Measurements from ENCODE around the gene BMP2K.
A peak's percentile ranks its signal among the peaks of the same experiment; 100 is the strongest.

Gene BMP2K

DNA sequence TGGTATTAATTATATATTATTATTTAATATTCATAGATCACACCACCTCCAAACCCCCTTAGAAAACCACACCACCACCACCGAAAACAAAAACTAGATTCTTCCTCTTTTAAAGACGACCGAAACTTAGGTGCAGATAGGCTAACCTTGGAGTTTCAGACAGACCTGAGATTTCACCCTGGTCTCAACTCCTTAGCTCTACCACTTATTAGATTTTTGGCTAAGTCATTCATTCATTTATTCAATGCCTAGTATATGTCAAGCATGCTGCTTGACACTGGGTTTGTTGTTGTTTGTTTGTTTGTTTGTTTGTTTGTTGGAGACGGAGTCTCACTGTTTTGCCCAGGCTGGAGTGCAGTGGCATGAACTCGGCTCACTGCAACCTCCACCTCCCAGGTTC is 9.5 kb upstream of the BMP2K start:
- TF ChIP-seq ZNF8 (CRISPR knock-in tag; IDR thresholded peaks at IDR 0.05) (no peak), TOX (CRISPR knock-in tag; IDR thresholded peaks at IDR 0.05; ENCODE audit: borderline replicate concordance) (no peak), SNAI2 (CRISPR knock-in tag; IDR thresholded peaks at IDR 0.05) (no peak), POU6F1 (CRISPR knock-in tag; IDR thresholded peaks at IDR 0.05; ENCODE audit: borderline replicate concordance, low read depth) (no peak), ARNTL (CRISPR knock-in tag; IDR thresholded peaks at IDR 0.05; ENCODE audit: borderline replicate concordance, low read depth) (no peak), RARB (CRISPR knock-in tag; IDR thresholded peaks at IDR 0.05) (no peak)
- ATAC-seq, result no peak

DNA sequence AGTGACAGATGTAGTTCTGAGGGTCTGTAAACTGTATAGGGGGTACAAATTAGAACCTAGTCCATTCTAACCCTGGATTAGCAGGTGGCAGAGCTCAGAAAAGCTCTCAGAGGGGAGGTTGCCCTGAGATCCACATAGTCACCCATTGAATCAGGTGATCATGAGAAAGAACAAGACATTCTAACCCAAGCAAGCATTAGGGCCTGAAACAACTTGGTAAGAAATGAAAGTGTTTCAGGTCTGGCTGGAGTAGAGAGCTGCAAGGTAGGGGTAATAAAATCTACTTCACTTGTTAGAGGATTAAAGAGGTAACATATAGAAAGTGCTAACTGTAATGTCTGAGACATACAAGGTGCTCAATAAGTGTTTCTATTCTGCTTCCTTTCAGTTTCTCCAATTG is 8.8 kb upstream of the BMP2K start:
- TF ChIP-seq TOX (CRISPR knock-in tag; IDR thresholded peaks at IDR 0.05; ENCODE audit: borderline replicate concordance) (no peak), ZFP3 (CRISPR knock-in tag; IDR thresholded peaks at IDR 0.05) (no peak), ISL1 (CRISPR knock-in tag; IDR thresholded peaks at IDR 0.05) (no peak), PATZ1 (CRISPR knock-in tag; IDR thresholded peaks at IDR 0.05; ENCODE audit: borderline replicate concordance) (no peak), POU6F1 (CRISPR knock-in tag; IDR thresholded peaks at IDR 0.05; ENCODE audit: borderline replicate concordance, low read depth) (no peak), GLIS3 (CRISPR knock-in tag; IDR thresholded peaks at IDR 0.05) (no peak), ZNF565 (CRISPR knock-in tag; conservative IDR thresholded peaks at IDR 0.05; ENCODE audit: low read depth) (no peak), TCF4 (CRISPR knock-in tag; IDR thresholded peaks at IDR 0.05; ENCODE audit: borderline replicate concordance) (no peak), ESRRG (CRISPR knock-in tag; IDR thresholded peaks at IDR 0.05) (no peak), OSR1 (CRISPR knock-in tag; IDR thresholded peaks at IDR 0.05) (no peak), ZC3H10 (CRISPR knock-in tag; IDR thresholded peaks at IDR 0.05) (no peak), ZNF8 (CRISPR knock-in tag; IDR thresholded peaks at IDR 0.05) (no peak), ZNF70 (CRISPR knock-in tag; IDR thresholded peaks at IDR 0.05) (no peak), CREB5 (CRISPR knock-in tag; IDR thresholded peaks at IDR 0.05; ENCODE audit: low read depth) (no peak), PPARA (CRISPR knock-in tag; IDR thresholded peaks at IDR 0.05; ENCODE audit: borderline replicate concordance) (no peak), CSDC2 (CRISPR knock-in tag; IDR thresholded peaks at IDR 0.05) (no peak), RARB (CRISPR knock-in tag; IDR thresholded peaks at IDR 0.05) (no peak)
- TF ChIP-seq, protein P1, sequence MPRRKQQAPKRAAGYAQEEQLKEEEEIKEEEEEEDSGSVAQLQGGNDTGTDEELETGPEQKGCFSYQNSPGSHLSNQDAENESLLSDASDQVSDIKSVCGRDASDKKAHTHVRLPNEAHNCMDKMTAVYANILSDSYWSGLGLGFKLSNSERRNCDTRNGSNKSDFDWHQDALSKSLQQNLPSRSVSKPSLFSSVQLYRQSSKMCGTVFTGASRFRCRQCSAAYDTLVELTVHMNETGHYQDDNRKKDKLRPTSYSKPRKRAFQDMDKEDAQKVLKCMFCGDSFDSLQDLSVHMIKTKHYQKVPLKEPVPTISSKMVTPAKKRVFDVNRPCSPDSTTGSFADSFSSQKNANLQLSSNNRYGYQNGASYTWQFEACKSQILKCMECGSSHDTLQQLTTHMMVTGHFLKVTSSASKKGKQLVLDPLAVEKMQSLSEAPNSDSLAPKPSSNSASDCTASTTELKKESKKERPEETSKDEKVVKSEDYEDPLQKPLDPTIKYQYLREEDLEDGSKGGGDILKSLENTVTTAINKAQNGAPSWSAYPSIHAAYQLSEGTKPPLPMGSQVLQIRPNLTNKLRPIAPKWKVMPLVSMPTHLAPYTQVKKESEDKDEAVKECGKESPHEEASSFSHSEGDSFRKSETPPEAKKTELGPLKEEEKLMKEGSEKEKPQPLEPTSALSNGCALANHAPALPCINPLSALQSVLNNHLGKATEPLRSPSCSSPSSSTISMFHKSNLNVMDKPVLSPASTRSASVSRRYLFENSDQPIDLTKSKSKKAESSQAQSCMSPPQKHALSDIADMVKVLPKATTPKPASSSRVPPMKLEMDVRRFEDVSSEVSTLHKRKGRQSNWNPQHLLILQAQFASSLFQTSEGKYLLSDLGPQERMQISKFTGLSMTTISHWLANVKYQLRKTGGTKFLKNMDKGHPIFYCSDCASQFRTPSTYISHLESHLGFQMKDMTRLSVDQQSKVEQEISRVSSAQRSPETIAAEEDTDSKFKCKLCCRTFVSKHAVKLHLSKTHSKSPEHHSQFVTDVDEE (CRISPR knock-in tag; IDR thresholded peaks at IDR 0.05), result no peak
- ATAC-seq, result no peak

GRCh38 chr4:78768452-78769180 is 7.5 kb upstream of the BMP2K start:
- ATAC-seq, result peak; percentile 43
- TF ChIP-seq ESRRG (CRISPR knock-in tag; IDR thresholded peaks at IDR 0.05), result no peak
- no peak for TF ChIP-seq OSR1 (CRISPR knock-in tag; IDR thresholded peaks at IDR 0.05)
- no peak for TF ChIP-seq ZNF70 (CRISPR knock-in tag; IDR thresholded peaks at IDR 0.05)
- no peak for TF ChIP-seq RARB (CRISPR knock-in tag; IDR thresholded peaks at IDR 0.05)
- no peak for TF ChIP-seq PPARA (CRISPR knock-in tag; IDR thresholded peaks at IDR 0.05; ENCODE audit: borderline replicate concordance)
- TF ChIP-seq ZFP30 (CRISPR knock-in tag; IDR thresholded peaks at IDR 0.05), result no peak
- TF ChIP-seq SNAI2 (CRISPR knock-in tag; IDR thresholded peaks at IDR 0.05), result no peak
- TF ChIP-seq ZFP3 (CRISPR knock-in tag; IDR thresholded peaks at IDR 0.05), result no peak
- TF ChIP-seq ARNTL (CRISPR knock-in tag; IDR thresholded peaks at IDR 0.05; ENCODE audit: borderline replicate concordance, low read depth), result no peak
- TF ChIP-seq PATZ1 (CRISPR knock-in tag; IDR thresholded peaks at IDR 0.05; ENCODE audit: borderline replicate concordance), result no peak
- TF ChIP-seq POU6F1 (CRISPR knock-in tag; IDR thresholded peaks at IDR 0.05; ENCODE audit: borderline replicate concordance, low read depth), result no peak
- no peak for TF ChIP-seq ISL1 (CRISPR knock-in tag; IDR thresholded peaks at IDR 0.05)

Measured in SK-N-SH treated with all-trans-retinoic acid at 6 μM for 48 hours (cell line).